Posterior vena cava (tissue), 2 donors: ENCODE data around the gene JPH3. TPM values are rescaled to one million over a fixed set of nuclear protein-coding genes. Genes with fewer than 3 reads are reported as not detected.

Experiments used
- DNase-seq: peaks from one replicate; pipeline ENCODE4 v3.0.0-alpha.2; 2020; ENCODE audit warnings: low spot score
- intact Hi-C, 2 donors: fragments of 100-400 bp; cut with DNase I; formaldehyde crosslinking; loops; one replicate each; pipeline versions ENCODE4 v1.14.1 to v1.14.2; 2022 to 2023
- total RNA-seq, 2 donors: library from RNA; stranded (reverse); fragmentation: NEBNext Ultra II Directional; extraction: Animal tissue kit (Norgen Biotek cat#: 25700); gene quantifications; one replicate each; pipeline ENCODE4 v1.2.1, GENCODE V29; 2021
- donor health status: DM: yes; HTN: yes; CAD: no.
- donor health status: DM: yes; HTN: yes; CAD: no.

Gene JPH3
- total RNA-seq, 2 donors from 2014 or later = 1.4 to 1.8 TPM

DNA sequence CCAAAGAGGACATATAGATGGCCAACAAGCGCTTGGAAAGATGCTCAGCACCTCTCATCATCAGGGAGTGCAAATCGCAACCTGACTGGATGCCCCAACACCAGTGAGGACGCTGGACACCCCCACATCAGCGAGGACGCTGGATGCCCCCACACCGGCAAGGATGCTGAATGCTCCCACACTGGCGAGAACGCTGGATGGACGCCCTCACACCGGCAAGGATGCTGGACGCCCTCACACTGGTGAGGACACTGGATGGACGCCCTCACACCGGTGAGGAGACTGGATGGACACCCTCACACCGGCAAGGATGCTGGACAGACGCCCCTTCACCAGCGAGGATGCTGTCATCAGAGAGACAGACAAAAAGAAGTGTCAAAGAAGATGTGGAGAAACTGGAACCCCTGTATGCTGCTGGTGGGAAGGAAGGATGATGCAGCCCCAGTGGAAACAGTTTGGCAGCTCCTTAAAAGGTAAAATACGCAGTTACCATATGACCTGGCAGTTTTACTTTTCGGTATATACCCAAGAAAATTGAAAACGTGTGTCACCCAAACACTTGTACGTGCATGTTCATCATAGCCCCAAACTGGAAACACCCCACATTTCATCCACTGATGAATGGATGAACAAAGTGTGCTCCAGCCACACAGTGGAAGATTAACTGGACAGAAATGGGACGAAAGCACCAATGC lies 10.1 kb upstream of the JPH3 start:
- intact Hi-C loops = loop anchor here in 1 of 2 donors (5.0 to 10.0 kb wide), 2 partner anchors 40 to 173 kb away; partner anchors contain the start of gene KLHDC4
- DNase-seq = no peak

DNA sequence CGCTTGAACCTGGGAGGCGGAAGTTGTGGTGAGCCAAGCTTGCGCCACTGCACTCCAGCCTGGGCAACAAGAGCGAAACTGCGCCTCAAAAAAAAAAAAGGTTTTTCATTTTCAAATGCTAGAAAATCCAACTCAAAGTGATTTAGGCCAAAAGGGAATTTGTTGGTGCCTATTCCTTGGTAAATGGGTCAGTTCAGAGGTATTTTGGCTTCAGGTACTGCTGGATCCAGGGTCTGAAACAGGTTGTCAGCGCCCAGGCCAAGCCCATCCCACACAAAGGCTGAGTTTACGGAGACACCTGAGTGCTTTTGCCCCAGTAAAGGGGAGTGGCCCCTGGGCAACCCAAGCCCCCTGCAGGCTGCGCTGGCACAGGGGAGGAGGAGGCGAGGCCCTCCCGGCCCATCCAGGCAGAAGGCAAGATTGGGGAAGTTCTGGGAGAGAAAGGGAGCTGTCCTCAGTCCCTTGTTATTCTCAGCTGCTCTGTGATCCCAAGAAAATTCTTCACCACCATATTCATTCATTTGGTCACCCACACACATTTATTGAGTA lies 8.5 kb upstream of the JPH3 start:
- intact Hi-C loops = loop anchor here in 1 of 2 donors (5.0 to 10.0 kb wide), 2 partner anchors 39 to 171 kb away; partner anchors contain the start of gene KLHDC4

DNA sequence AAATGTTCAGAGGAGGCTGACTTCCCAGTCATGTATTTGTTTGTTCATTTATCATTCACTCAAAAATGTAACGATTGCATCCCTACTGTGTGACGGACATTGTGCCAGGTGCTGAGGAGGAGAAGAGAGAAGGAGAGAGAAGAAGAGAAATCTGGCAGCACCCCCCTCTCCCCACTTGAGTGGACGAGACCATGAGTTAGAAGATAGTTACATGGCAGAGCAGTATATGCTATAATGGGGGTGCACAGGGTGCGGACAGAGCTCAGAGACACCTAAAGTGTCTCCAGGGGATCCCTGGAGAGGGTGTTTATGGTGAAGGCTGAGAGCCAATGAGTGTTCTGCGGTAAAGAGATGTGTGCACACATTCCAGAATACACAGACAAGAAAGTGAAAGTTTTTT lies 6.6 kb upstream of the JPH3 start:
- intact Hi-C loops = loop anchor here in 1 of 2 donors (5.0 to 10.0 kb wide), 2 partner anchors 169 to 1148 kb away; partner anchors contain the start of gene KLHDC4
- no peak for DNase-seq

More for the DNA sequence above, 8.5 kb upstream of the JPH3 start:
- DNase-seq = no peak

DNA sequence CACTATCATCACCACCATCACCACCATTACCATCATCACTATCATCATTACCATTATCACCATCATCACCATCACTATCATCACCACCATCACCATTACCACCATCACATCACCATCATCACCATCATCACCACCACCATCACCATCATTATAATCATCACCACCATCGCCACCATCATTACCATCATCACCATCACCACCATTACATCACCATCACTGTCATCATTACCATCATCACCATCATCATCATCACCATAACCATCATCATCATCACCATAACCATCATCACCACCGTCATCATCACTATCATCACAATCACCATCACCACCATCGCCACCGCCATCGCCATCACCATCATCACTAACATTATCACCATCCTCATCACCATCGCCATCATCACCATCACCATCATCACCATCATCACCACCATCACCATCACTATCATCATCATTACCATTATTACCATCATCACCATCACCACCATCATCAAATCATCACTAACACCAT lies 4.9 kb upstream of the JPH3 start:
- DNase-seq = no peak

DNA sequence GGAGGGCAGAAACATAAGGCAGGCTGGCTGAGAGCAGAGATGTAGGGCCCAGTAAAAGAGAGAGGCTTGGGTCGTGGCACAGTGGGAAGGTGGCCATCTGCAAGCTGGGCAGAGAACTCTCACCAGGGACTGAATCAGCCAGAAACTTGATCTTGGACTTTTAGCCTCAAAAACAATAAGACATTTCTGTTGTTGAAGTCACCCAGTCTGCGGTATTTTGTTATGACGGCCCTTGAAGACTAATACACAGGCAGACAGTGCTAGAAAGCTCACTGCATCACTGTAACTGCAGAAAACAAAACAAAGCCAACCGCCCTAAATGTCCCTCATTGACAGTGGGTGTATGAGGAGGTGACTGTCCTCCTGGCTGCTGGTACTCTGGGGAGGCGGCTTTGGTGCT lies 3.9 kb upstream of the JPH3 start:
- intact Hi-C loops = loop anchor here in 1 of 2 donors (5.0 to 10.0 kb wide), 2 partner anchors 166 to 1151 kb away; partner anchors contain the start of gene KLHDC4
- no peak for DNase-seq

More for the DNA sequence above, 4.9 kb upstream of the JPH3 start:
- intact Hi-C loops = loop anchor here in 1 of 2 donors (5.0 to 10.0 kb wide), 2 partner anchors 167 to 1150 kb away; partner anchors contain the start of gene KLHDC4

DNA sequence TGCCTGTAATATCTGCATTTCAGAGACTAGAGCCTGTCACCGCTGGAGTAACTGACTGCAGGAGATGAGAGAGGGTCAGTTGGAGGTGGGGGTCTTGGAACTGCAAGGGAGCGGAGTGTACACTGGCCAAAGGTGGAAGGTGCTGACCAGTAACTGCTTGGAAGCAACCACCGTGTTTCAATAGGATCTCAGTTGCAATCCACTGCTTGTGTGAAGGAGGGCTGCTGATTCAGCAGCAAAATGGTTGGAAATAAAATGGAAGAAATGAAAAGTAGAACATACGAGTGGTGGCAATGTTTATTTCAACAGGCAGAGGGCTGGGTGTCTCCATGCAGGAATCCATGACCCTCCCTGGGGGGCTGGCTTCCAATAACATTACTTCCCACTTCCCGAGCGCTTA lies 2.1 kb upstream of the JPH3 start:
- DNase-seq = no peak
- intact Hi-C loops = no loop called here

DNA sequence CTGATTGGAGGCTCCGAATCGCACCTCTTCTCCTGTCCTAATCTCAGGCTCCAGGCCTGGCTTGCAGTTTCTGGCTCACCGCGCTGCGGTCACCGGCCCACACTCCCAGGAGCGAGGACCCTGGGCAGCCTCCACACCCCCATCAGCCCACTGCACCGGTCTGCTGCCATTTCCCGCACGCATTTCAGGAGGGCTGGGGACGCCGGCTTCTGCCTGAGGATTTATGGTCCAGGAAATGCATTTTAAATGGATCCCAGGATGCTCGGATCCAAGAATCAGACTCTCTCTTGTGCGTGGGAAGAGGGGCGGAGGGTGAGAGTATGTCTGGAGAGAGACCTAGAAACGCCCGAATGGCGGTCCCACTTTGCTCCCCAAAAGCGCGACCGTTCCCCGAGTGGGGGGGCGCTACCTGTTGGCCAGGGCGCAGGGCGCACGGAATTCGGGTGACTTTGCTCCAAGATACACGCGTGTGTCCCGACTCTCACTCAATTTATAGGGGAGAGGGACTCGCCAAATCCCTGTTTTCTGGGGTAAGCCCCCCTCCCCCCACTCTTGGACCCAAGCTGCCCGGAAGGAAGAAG lies 817 bp upstream of the JPH3 start:
- intact Hi-C loops = no loop called here
- no peak for DNase-seq

DNA sequence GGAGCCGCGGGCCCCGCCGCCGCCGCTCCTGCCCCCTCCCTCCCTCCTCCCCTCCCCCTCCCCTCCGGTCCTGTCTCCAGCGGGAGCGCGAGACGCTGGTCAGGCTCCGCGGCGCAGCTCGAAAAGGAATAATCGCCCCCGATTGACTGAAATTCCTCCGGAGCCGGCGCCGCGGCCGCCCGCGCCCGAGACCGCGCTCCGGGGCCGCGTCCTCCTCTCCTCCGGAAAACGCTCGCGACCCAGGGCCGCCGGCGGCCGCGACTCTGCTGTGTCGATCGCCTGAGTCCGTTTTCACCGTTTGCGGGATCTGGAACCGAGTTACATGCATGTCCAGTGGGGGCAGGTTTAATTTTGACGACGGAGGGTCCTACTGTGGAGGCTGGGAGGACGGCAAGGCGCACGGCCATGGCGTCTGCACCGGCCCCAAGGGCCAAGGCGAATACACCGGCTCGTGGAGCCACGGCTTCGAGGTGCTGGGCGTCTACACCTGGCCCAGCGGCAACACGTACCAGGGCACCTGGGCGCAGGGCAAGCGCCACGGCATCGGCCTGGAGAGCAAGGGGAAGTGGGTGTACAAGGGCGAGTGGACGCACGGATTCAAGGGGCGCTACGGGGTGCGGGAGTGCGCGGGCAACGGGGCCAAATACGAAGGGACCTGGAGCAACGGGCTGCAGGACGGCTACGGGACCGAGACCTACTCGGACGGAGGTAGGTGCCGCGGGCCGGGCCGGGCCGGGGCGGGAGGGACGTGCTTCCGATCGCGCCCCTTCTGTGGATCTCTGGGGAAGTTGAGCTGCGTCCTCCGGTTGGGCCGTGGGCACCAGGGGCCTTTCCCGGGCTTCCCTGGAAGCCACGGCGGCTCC lies 744 bp downstream of the JPH3 start:
- no peak for DNase-seq

DNA sequence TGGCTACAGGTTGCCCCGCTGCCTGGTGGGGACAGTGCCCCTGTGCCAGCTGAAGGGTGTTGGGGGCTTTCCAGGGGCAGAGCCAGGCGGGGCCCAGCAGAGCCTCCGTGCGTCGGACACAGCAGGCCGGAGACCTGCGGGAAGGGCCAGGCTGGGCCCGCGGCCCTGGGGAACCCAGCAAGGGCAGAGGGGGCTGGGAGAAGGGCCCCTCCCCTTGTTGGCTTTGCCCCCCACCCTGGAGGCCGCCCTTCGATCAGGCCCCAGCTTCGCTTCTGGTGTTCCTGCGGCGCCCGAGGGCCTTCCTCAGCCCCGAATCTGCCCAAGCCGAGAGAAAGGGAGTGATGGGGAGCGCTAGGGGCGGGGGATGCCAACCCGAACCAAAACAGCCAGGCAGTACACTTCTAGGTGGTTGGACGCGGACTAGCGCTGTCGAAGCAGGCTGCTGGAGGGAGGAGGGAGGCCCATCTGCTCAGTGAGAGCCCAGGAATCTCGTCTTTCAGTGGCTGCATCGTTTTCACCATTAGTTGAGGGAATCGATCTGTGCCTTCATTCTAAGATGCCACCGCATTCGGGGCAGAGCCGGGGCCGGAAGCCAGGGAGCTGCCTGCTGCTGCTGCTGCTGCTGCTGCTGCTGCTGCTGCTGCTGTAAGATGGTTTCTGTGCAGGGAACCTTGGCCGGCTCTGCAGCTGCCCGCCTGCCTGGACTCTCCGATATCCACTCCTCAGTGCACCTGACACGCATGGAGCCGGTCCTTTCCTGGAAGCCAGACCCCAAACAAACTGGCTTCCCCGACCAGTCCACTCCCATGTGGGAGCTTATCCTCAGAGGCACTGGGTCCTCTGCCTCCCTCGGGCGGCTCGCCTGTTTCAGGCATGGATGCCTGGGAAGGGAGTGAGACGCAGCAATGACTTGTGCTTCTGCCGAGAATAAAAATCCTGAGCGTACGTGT lies 1.7 kb downstream of the JPH3 start:
- no peak for DNase-seq
- intact Hi-C loops = no loop called here

More for the DNA sequence above, 744 bp downstream of the JPH3 start:
- intact Hi-C loops = no loop called here

DNA sequence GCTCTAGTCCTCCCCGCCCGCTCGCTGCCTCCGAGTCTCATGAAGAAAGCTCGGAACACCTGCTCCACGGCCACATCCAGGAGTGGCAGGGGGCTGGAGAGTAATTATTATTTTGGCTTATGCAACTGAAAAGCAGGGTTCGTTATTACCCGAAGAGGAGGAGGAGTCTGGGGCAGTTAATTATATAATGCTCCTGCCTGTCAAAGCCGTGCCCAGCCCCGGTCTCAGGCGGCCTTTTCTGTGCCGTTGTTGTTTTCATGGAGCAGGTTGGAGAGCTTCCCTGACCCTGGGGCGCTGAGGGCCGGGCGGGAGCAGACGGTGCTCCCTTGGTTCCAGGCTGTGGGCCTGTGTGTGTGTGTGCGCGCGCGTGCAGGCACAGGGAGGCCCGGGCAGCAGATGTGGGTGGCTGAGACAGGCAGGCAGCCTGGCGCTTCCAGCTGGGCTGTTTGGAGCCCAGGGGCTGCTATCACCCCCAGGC lies 2.4 kb downstream of the JPH3 start:
- intact Hi-C loops = no loop called here
- DNase-seq = no peak

DNA sequence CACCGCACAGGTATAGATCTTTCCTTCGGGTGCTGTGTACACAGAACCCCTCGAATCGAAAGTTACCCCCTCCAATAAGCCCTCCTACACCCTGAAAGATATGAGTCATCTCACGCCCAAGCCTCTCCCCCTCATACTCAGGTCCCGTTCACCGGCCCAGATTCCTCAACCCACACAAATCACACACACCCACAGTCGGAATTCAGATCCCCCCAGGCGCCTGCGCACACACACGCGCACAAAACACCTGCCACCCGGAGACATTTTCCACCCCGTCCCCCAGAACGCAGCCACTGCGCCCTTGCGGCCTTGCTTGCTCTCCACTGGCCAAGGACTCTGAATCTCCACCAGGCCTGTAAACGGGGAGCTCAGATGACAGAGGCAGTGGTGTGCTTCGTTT lies 4.9 kb downstream of the JPH3 start:
- intact Hi-C loops = no loop called here
- DNase-seq = no peak

DNA sequence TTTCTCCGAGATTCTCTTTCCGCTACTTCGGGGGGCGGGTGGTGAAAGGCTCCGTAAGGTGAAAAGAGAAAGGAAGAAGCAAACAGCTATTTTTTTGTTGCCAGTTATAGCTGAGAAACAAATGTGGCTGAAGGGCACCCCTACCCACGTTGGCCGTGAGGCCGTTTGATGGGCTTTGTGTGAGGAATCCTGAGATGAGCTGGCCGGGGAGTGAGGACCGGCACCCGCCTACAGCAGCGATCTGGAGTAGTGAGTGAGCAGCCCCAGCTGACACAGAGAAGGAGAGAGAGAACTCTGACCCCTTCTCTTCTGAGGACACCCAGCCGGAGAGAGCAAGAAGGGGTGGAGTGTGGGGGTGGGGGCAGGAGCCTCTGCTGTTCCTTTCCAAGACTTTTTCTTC lies 5.6 kb downstream of the JPH3 start:
- intact Hi-C loops = no loop called here
- DNase-seq = no peak

DNA sequence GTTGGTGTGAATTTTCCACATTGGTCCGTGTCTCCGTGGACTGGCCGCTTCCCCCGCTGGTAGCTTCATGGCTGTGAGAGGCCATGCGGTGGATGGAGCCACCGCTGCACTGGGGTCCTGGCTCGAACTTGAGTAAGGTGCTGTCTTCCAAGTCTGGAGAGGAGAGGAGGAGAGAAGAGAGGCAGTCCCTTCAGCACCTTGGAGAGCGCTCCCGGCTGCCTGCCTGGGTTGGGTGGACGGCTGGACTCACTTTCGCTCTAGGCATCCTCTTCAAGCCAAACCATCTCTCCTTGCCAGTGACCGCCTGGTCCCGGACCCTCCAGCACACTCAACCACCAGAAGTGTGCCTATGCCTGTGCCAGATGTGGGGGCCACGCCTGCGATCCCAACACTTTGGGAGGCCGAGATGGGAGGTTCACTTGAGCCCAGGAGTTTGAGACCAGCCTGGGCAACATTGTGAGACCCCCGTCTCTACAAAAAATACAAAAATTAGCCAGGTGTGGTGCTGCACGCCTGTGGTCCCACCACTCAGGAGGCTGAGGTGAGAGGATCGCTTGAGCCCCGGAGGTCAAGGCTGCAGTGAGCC lies 6.2 kb downstream of the JPH3 start:
- intact Hi-C loops = no loop called here
- DNase-seq = peak; percentile 90

DNA sequence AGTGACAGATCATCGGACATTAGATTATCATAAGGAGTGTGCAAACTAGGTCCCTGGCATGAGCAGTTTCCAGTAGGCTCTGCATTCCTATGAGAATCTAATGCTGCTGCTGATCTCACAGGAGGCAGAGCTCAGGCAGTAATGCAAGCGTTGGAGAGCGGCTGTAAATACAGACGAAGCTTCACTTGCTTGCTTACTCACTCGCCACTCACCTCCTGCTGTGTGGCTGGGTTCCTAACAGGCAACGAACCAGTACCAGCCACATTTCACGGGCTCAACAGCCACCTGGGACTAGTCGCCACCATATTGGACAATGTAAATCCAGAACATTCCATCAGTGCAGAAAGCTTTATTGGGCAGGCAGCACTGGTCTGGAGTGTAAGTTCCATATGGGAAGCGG lies 7.7 kb downstream of the JPH3 start:
- DNase-seq = no peak
- intact Hi-C loops = loop anchor here in 1 of 2 donors (10.0 kb wide), 1 partner anchor 215 kb away; no protein-coding TSS in a partner anchor

DNA sequence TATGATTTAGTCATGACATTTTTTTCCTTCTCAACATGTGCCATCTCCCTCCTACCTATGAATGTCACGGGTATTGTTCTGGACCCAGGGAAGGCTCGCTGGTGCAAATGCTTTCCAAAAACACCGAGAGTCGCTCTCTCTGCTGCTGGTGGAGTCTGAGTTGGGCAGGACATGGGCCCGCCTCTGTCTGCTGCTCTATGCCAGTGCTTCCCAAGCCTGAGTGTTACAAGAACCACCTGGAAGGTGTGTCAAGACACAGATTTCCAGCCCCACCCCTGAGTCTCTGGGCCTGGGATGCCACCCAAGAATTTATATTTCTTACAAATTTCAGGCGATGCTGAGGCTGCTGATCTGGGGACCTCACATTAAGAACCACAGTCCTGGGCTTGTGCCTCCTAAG lies 9.1 kb downstream of the JPH3 start:
- intact Hi-C loops = loop anchor here in 1 of 2 donors (10.0 kb wide), 1 partner anchor 213 kb away; no protein-coding TSS in a partner anchor
- no peak for DNase-seq

DNA sequence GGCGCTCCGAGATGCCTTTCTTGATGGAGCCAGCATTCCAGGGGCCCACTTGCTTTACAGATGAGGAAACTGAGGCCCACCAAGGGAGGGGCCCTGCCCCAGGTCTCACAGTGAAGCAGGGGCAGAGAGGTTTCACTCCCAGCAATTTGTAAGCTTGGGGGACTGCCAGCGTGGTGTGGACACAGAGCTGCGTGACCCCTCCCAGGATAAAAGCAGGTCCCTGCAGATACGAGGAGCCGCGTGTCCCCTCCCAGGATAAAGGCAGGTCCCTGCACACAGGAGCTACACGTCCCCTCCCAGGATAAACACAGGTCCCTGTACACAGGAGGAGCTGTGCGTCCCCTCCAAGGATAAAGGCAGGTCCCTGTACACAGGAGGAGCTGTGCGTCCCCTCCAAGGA lies 11.7 kb downstream of the JPH3 start:
- DNase-seq = no peak
- intact Hi-C loops = loop anchor here in 1 of 2 donors (10.0 kb wide), 1 partner anchor 211 kb away; no protein-coding TSS in a partner anchor

DNA sequence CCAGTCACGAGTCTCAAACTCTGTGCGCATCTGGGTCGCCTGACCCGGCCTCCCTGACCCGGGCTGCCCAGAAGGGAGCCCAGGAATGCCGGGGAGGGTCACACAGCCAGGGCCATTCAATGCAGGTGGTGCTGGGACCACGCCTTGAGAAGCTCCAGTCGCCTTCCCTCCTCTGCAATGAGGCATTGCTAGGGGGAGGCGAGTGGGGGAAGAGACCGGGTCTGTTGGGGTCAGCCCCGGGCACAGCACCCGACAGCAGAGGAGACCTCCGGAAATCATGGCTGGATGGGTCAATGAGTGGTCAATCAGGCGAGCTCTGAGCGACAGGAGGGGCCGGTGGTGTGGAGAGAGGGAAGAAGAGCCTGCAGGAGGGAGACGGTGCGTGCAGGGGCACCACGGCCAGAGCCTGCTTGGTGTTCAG lies 13.3 kb downstream of the JPH3 start:
- intact Hi-C loops = loop anchor here in 1 of 2 donors (10.0 kb wide), 1 partner anchor 209 kb away; no protein-coding TSS in a partner anchor
- DNase-seq = no peak
